Measurements from ENCODE around the gene SUSD4.
"Not testable (repeated sequence)": the region's sequence is repeated elsewhere in the genome, so short reads cannot be mapped to it uniquely, and the experiment has no call there.

Gene SUSD4

GRCh38 chr1:223289621-223290020, 74.4 kb downstream of the SUSD4 start:
- TF ChIP-seq, protein P1, sequence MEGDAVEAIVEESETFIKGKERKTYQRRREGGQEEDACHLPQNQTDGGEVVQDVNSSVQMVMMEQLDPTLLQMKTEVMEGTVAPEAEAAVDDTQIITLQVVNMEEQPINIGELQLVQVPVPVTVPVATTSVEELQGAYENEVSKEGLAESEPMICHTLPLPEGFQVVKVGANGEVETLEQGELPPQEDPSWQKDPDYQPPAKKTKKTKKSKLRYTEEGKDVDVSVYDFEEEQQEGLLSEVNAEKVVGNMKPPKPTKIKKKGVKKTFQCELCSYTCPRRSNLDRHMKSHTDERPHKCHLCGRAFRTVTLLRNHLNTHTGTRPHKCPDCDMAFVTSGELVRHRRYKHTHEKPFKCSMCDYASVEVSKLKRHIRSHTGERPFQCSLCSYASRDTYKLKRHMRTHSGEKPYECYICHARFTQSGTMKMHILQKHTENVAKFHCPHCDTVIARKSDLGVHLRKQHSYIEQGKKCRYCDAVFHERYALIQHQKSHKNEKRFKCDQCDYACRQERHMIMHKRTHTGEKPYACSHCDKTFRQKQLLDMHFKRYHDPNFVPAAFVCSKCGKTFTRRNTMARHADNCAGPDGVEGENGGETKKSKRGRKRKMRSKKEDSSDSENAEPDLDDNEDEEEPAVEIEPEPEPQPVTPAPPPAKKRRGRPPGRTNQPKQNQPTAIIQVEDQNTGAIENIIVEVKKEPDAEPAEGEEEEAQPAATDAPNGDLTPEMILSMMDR (IDR thresholded peaks at IDR 0.05; ENCODE audit: control insufficient read depth, extremely low read depth, insufficient read depth), result no peak
- no peak for DNase-seq (ENCODE audit: low read depth)
- no peak overlapping the region for H3K4me3 ChIP-seq (ENCODE audit: low read depth, low read length)

- TF ChIP-seq, protein P1 (IDR thresholded peaks at IDR 0.05; ENCODE audit: control insufficient read depth, extremely low read depth, insufficient read depth), result no peak
- no peak for DNase-seq (ENCODE audit: low read depth)
- H3K4me3 ChIP-seq (ENCODE audit: low read depth, low read length), result no peak overlapping the region
Observed at GRCh38 chr1:223288826-223289225, 75.2 kb downstream of the SUSD4 start.

DNA sequence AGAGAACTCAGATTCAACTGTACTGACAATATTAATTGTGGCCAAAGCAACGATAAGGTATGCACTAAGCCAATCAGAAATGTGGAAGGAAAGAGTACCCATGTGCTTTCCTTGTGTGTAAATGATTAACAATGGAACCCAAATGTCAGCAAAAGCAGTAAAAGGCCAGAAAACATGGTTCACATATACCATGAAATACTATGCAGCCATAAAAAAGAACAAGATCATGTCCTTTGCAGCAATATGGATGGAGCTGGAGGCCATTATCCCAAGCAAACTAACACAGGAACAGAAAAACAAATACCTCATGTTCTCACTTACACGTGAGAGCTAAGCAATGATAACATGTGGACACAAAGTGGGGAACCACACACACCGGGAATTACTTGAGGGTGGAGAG, 78.5 kb downstream of the SUSD4 start:
- no peak for DNase-seq (ENCODE audit: low read depth)
- no peak overlapping the region for H3K4me3 ChIP-seq (ENCODE audit: low read depth, low read length)
- TF ChIP-seq, protein P1 (IDR thresholded peaks at IDR 0.05; ENCODE audit: control insufficient read depth, extremely low read depth, insufficient read depth), result no peak

- DNase-seq (ENCODE audit: low read depth); H3K4me3 ChIP-seq (ENCODE audit: low read depth, low read length): not testable (repeated sequence)
Observed at GRCh38 chr1:223283697-223284096, 80.3 kb downstream of the SUSD4 start.

DNA sequence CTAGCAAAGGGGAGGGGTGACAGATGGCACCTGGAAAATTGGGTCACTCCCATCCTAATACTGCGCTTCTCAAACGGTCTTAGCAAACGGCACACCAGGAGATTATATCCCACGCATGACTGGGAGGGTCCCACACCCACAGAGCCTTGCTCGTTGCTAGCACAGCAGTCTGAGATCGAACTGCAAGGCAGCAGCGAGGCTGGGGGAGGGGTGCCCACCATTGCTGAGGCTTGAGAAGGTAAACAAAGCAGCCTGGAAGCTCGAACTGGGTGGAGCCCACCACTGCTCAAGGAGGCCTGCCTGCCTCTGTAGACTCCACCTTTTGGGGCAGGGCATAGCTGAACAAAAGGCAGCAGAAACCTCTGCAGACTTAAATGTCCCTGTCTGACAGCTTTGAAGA, 85.7 kb downstream of the SUSD4 start:
- not testable (repeated sequence) for H3K4me3 ChIP-seq (ENCODE audit: low read depth, low read length); DNase-seq (ENCODE audit: low read depth)

DNA sequence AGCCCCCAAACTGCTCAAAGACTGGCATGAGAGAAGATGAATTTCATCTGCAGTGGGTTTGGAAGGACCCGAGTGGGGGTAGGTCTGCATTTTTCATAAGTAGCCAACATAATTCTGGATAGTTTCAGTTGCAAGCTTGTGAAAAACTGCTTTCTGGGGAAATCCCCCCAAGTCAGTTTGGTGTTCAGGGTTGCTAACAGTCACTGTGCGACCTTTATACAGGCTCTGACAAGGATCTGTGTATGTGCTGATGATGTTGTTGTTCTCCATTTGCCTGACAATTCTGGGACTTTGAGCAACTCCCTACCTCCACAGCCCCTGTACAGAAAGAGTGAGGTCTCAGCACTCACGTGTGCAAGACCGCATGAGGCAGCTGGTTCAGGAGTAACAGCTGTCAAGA, 87.9 kb downstream of the SUSD4 start:
- H3K4me3 ChIP-seq (ENCODE audit: low read depth, low read length), result no peak overlapping the region
- TF ChIP-seq, protein P1 (IDR thresholded peaks at IDR 0.05; ENCODE audit: control insufficient read depth, extremely low read depth, insufficient read depth), result no peak
- no peak for DNase-seq (ENCODE audit: low read depth)

DNA sequence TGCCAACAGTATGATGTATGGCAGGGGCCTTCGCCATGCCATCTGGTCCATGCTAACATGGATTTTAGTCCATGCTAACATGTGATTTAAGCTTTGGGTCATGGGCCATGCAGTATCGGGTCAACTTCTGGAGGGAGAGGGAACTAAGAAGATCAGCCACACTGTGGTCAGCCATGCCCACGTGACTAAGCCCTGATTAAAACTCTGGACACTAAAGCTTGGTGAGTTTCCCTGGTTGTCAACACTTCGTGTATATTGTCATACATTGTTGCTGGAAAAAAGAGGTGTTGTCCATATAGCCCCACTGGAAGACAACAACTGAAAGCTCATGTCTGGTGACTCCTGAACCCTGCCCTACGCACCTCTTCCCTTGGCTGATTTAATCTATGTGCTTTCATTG, 90.5 kb downstream of the SUSD4 start:
- TF ChIP-seq, protein P1 (IDR thresholded peaks at IDR 0.05; ENCODE audit: control insufficient read depth, extremely low read depth, insufficient read depth), result no peak
- DNase-seq (ENCODE audit: low read depth), result no peak
- no peak overlapping the region for H3K4me3 ChIP-seq (ENCODE audit: low read depth, low read length)

DNA sequence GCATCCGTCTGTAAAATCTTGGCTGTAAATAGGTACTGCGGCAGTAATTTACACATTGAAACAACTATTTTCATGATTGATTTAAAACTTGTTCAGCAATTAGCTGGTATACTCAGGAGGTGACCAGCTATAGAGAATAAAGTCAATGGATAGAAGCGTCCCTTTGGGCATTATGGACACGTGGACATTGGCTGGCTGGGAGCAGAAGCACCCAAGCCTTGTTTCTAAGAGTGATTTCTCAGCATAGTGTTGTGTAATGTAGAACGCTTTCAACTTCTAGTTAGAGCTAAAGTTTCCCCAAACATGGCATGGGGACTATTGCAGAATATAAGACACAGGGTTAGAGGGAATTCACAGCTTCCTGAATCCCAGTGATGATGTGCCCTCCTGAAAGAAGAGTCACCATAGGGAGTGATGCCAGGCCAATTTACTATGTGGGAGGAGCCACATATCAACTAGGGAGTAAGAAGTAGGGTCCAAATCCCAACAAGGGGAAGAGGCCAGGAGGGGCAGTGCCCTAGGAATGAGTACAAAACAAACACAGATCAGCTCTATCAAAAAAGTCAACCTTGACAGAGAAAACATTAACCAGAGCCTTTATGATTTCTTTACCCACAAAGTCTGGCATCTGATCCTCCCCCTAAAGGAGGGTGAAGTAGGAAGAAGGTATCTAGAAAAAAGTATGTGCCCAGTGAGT, 92.7 kb downstream of the SUSD4 start:
- H3K4me3 ChIP-seq (ENCODE audit: low read depth, low read length), result no peak overlapping the region
- TF ChIP-seq, protein P1 (IDR thresholded peaks at IDR 0.05; ENCODE audit: control insufficient read depth, extremely low read depth, insufficient read depth), result no peak
- no peak for DNase-seq (ENCODE audit: low read depth)

Data from LNCaP clone FGC (cell line).